ENCODE data around the gene ATP6V1G2. TPM values are rescaled to one million over a fixed set of nuclear protein-coding genes. Genes with fewer than 3 reads are reported as not detected.

The ATP6V1G2 gene
- total RNA-seq, 1 donor from 2014 or later = 0.82 TPM

GRCh38 chr6:31580438-31580740 lies 34.0 kb upstream of the ATP6V1G2 start:
- H3K36me3 Mint-ChIP-seq (ENCODE audit: low read depth) = peaks cover 48% of the 10 kb centered on the region
- peak overlapping the region; percentile 79 for H3K27ac Mint-ChIP-seq
- intact Hi-C loops (cut with micrococcal nuclease) = no loop called here
- DNase-seq (ENCODE audit: low spot score) = no peak
- H3K4me1 Mint-ChIP-seq (ENCODE audit: low read depth) = peaks cover 56% of the 10 kb centered on the region
- H3K9me3 Mint-ChIP-seq = no peaks in the 10 kb centered on the region
- no peaks in the 10 kb centered on the region for H3K27me3 Mint-ChIP-seq (ENCODE audit: low read depth)
- peak overlapping the region; percentile 97 for H3K4me3 Mint-ChIP-seq (ENCODE audit: low read depth)

- DNase-seq (ENCODE audit: low spot score) = no peak
- Mint-ChIP-seq H3K27ac (peak overlapping the region; percentile 79), H3K36me3 (ENCODE audit: low read depth) (peaks cover 49% of the 10 kb centered on the region), H3K27me3 (ENCODE audit: low read depth) (no peaks in the 10 kb centered on the region), H3K9me3 (no peaks in the 10 kb centered on the region), H3K4me1 (ENCODE audit: low read depth) (peaks cover 59% of the 10 kb centered on the region), H3K4me3 (ENCODE audit: low read depth) (peak overlapping the region; percentile 97)
- intact Hi-C loops (cut with micrococcal nuclease) = loop anchor here (10.0 kb wide), 1 partner anchor 245 kb away; the partner anchor contains the start of gene HSPA1B
These were observed 33.4 kb upstream of the ATP6V1G2 start for GRCh38 chr6:31579546-31580437.

- intact Hi-C loops (cut with micrococcal nuclease) = loop anchor here (10.0 kb wide), 1 partner anchor 246 kb away; the partner anchor contains the start of gene HSPA1B
- Mint-ChIP-seq H3K27me3 (ENCODE audit: low read depth) (no peaks in the 10 kb centered on the region), H3K36me3 (ENCODE audit: low read depth) (peaks cover 49% of the 10 kb centered on the region), H3K27ac (peak overlapping the region; percentile 27), H3K4me3 (ENCODE audit: low read depth) (peak overlapping the region; percentile 76), H3K9me3 (no peaks in the 10 kb centered on the region), H3K4me1 (ENCODE audit: low read depth) (peaks cover 66% of the 10 kb centered on the region)
- no peak for DNase-seq (ENCODE audit: low spot score)
These were observed 32.7 kb upstream of the ATP6V1G2 start for GRCh38 chr6:31579119-31579505.

- no peak for DNase-seq (ENCODE audit: low spot score)
- intact Hi-C loops (cut with micrococcal nuclease) = loop anchor here (10.0 kb wide), 1 partner anchor 246 kb away; the partner anchor contains the start of gene HSPA1B
- peak overlapping the region; percentile 76 for H3K4me3 Mint-ChIP-seq (ENCODE audit: low read depth)
- peaks cover 3% of the 10 kb centered on the region for H3K27me3 Mint-ChIP-seq (ENCODE audit: low read depth)
- H3K36me3 Mint-ChIP-seq (ENCODE audit: low read depth) = peaks cover 53% of the 10 kb centered on the region
- H3K9me3 Mint-ChIP-seq = no peaks in the 10 kb centered on the region
- H3K27ac Mint-ChIP-seq = peak overlapping the region; percentile 28
- H3K4me1 Mint-ChIP-seq (ENCODE audit: low read depth) = peaks cover 73% of the 10 kb centered on the region
These were observed 32.0 kb upstream of the ATP6V1G2 start for GRCh38 chr6:31578184-31579118.

- Mint-ChIP-seq H3K27ac (no peak overlapping the region), H3K27me3 (ENCODE audit: low read depth) (peaks cover 4% of the 10 kb centered on the region), H3K36me3 (ENCODE audit: low read depth) (peaks cover 61% of the 10 kb centered on the region), H3K4me1 (ENCODE audit: low read depth) (peaks cover 77% of the 10 kb centered on the region), H3K4me3 (ENCODE audit: low read depth) (peak overlapping the region; percentile 92), H3K9me3 (no peaks in the 10 kb centered on the region)
- intact Hi-C loops (cut with micrococcal nuclease) = loop anchor here (10.0 kb wide), 1 partner anchor 247 kb away; the partner anchor contains the start of gene HSPA1B
- DNase-seq (ENCODE audit: low spot score) = no peak
These were observed 31.2 kb upstream of the ATP6V1G2 start for GRCh38 chr6:31577579-31577966.

- Mint-ChIP-seq H3K27ac (peak overlapping the region; percentile 95), H3K4me3 (ENCODE audit: low read depth) (peak overlapping the region; percentile 92), H3K9me3 (no peaks in the 10 kb centered on the region), H3K4me1 (ENCODE audit: low read depth) (peaks cover 75% of the 10 kb centered on the region), H3K27me3 (ENCODE audit: low read depth) (peaks cover 4% of the 10 kb centered on the region), H3K36me3 (ENCODE audit: low read depth) (peaks cover 64% of the 10 kb centered on the region)
- intact Hi-C loops (cut with micrococcal nuclease) = loop anchor here (1.0 to 10.0 kb wide), 2 partner anchors 9 to 248 kb away; partner anchors contain the start of gene HSPA1B
- DNase-seq (ENCODE audit: low spot score) = peak; percentile 54
These were observed 30.6 kb upstream of the ATP6V1G2 start for GRCh38 chr6:31576897-31577578.

DNA sequence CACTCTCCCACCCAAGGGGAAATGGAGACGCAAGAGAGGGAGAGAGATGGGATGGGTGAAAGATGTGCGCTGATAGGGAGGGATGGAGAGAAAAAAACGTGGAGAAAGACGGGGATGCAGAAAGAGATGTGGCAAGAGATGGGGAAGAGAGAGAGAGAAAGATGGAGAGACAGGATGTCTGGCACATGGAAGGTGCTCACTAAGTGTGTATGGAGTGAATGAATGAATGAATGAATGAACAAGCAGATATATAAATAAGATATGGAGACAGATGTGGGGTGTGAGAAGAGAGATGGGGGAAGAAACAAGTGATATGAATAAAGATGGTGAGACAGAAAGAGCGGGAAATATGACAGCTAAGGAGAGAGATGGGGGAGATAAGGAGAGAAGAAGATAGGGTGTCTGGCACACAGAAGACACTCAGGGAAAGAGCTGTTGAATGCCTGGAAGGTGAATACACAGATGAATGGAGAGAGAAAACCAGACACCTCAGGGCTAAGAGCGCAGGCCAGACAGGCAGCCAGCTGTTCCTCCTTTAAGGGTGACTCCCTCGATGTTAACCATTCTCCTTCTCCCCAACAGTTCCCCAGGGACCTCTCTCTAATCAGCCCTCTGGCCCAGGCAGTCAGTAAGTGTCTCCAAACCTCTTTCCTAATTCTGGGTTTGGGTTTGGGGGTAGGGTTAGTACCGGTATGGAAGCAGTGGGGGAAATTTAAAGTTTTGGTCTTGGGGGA lies 29.7 kb upstream of the ATP6V1G2 start:
- peaks cover 61% of the 10 kb centered on the region for H3K36me3 Mint-ChIP-seq (ENCODE audit: low read depth)
- H3K27ac Mint-ChIP-seq = peak overlapping the region; percentile 95
- intact Hi-C loops (cut with micrococcal nuclease) = loop anchor here (1.0 to 10.0 kb wide), 2 partner anchors 8 to 249 kb away; partner anchors contain the start of gene HSPA1B
- no peak for DNase-seq (ENCODE audit: low spot score)
- H3K9me3 Mint-ChIP-seq = no peaks in the 10 kb centered on the region
- peaks cover 4% of the 10 kb centered on the region for H3K27me3 Mint-ChIP-seq (ENCODE audit: low read depth)
- peak overlapping the region; percentile 92 for H3K4me3 Mint-ChIP-seq (ENCODE audit: low read depth)
- peaks cover 77% of the 10 kb centered on the region for H3K4me1 Mint-ChIP-seq (ENCODE audit: low read depth)

GRCh38 chr6:31575335-31575901 lies 29.0 kb upstream of the ATP6V1G2 start, which contains the start of gene TNF:
Gene TNF (plus strand): TSS chr6:31575565. CDS start chr6:31575742, 177 bp downstream.
- H3K4me3 Mint-ChIP-seq (ENCODE audit: low read depth) = peak within 1 kb of the TSS; percentile 92
- peak; percentile 74 for DNase-seq (ENCODE audit: low spot score)
- intact Hi-C loops (cut with micrococcal nuclease) = loop anchor here (10.0 kb wide), 1 partner anchor 249 kb away; the partner anchor contains the start of gene HSPA1B
- peak within 1 kb of the TSS; percentile 95 for H3K27ac Mint-ChIP-seq
- peaks cover 56% of the 10 kb centered on the region for H3K36me3 Mint-ChIP-seq (ENCODE audit: low read depth)
- H3K9me3 Mint-ChIP-seq = no peaks in the 10 kb centered on the region
- H3K27me3 Mint-ChIP-seq (ENCODE audit: low read depth) = peaks cover 4% of the 10 kb centered on the region
- peaks cover 77% of the 10 kb centered on the region for H3K4me1 Mint-ChIP-seq (ENCODE audit: low read depth)

DNA sequence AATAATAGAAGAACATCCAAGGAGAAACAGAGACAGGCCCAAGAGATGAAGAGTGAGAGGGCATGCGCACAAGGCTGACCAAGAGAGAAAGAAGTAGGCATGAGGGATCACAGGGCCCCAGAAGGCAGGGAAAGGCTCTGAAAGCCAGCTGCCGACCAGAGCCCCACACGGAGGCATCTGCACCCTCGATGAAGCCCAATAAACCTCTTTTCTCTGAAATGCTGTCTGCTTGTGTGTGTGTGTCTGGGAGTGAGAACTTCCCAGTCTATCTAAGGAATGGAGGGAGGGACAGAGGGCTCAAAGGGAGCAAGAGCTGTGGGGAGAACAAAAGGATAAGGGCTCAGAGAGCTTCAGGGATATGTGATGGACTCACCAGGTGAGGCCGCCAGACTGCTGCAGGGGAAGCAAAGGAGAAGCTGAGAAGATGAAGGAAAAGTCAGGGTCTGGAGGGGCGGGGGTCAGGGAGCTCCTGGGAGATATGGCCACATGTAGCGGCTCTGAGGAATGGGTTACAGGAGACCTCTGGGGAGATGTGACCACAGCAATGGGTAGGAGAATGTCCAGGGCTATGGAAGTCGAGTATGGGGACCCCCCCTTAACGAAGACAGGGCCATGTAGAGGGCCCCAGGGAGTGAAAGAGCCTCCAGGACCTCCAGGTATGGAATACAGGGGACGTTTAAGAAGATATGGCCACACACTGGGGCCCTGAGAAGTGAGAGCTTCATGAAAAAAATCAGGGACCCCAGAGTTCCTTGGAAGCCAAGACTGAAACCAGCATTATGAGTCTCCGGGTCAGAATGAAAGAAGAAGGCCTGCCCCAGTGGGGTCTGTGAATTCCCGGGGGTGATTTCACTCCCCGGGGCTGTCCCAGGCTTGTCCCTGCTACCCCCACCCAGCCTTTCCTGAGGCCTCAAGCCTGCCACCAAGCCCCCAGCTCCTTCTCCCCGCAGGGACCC lies 28.0 kb upstream of the ATP6V1G2 start:
- DNase-seq (ENCODE audit: low spot score) = no peak
- H3K27ac Mint-ChIP-seq = peak overlapping the region; percentile 95

GRCh38 chr6:31573239-31574105 lies 27.1 kb upstream of the ATP6V1G2 start:
- Mint-ChIP-seq H3K27ac (peak overlapping the region; percentile 95), H3K36me3 (ENCODE audit: low read depth) (peaks cover 44% of the 10 kb centered on the region), H3K4me1 (ENCODE audit: low read depth) (peaks cover 76% of the 10 kb centered on the region), H3K9me3 (no peaks in the 10 kb centered on the region), H3K4me3 (ENCODE audit: low read depth) (peak overlapping the region; percentile 92), H3K27me3 (ENCODE audit: low read depth) (peaks cover 6% of the 10 kb centered on the region)
- no peak for DNase-seq (ENCODE audit: low spot score)
- intact Hi-C loops (cut with micrococcal nuclease) = loop anchor here (2.0 to 10.0 kb wide), 2 partner anchors 79 to 251 kb away; partner anchors contain the start of genes BAG6 and HSPA1B

More for the DNA sequence above, 28.0 kb upstream of the ATP6V1G2 start:
- Mint-ChIP-seq H3K4me1 (ENCODE audit: low read depth) (peaks cover 76% of the 10 kb centered on the region), H3K36me3 (ENCODE audit: low read depth) (peaks cover 50% of the 10 kb centered on the region), H3K4me3 (ENCODE audit: low read depth) (peak overlapping the region; percentile 92), H3K27me3 (ENCODE audit: low read depth) (peaks cover 4% of the 10 kb centered on the region), H3K9me3 (no peaks in the 10 kb centered on the region)
- intact Hi-C loops (cut with micrococcal nuclease) = loop anchor here (10.0 kb wide), 1 partner anchor 250 kb away; the partner anchor contains the start of gene HSPA1B
